HG03521 (cell line): Measurements from ENCODE around the gene NELFE.
A peak's percentile ranks its signal among the peaks of the same experiment; 100 is the strongest.

Experiments
- ATAC-seq: cut with Tn5 transposase; IDR thresholded peaks from one replicate; pipeline ENCODE4 v1.9.1; 2021; ENCODE audit warnings: mild to moderate bottlenecking, moderate library complexity; ENCODE audit not compliant: unreplicated experiment

Gene NELFE

DNA sequence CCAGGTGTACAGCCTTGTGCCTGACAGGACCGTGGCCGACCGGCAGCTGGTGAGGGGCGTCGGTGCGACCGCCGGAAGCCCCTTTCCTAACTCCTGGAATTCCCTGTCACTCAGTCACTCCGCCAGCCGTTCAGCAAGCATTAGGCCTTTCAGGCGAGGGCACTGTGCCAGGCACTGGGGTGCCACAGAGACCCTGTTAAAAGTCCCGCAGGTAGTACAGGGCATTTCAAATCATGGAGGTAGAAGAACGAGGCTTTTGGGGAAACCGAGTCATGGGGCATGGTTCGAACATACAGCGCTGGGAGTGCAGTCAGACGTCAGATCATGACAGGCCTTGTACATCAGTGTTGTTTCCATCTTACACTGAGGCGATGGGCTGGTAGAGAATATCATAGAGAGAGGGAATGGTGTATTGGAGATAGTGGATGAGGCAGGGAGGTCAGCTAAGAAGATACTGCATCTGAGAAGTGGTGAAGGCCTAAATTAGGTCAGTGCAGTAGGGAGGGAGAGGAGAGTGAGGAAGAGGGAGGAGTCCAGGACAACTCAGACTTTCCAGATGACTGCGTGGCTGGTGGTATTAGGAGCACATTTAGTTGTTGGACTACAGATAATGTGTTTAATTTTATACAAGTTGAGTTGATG is 14.1 kb upstream of the NELFE start:
- no peak for ATAC-seq

DNA sequence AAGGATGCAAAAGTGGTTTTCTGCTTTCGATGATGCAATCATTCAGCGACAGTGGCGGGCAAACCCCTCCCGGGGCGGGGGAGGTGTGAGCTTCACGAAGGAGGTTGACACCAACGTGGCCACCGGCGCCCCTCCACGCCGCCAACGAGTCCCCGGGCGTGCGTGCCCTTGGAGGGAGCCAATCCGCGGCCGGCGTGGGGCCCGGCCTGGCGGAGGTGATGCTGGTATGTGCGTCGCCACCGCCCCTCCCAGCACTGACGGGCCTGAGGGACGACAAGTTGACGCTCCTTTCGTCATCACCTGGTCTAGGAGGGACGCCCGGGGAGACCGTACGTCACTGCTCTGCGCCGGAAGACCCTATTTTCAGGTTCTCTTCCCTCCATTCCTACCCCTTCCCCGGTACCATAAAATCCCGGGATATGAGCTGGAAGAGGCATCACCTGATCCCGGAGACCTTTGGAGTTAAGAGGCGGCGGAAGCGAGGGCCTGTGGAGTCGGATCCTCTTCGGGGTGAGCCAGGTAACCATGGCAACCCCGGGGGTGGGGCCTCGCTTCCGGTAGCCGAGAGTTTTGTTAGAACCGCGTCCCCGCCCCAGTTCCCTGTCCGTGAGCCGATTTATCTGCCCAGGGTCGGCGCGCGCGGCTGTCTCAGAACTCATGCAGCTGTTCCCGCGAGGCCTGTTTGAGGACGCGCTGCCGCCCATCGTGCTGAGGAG is 13.4 kb upstream of the NELFE start, which contains the start of gene DXO:
TSS of gene DXO (minus strand) at position 146 of the 716 bp plus-strand sequence. CDS start 463 bp downstream, outside the sequence.
- ATAC-seq: peak; percentile 88

DNA sequence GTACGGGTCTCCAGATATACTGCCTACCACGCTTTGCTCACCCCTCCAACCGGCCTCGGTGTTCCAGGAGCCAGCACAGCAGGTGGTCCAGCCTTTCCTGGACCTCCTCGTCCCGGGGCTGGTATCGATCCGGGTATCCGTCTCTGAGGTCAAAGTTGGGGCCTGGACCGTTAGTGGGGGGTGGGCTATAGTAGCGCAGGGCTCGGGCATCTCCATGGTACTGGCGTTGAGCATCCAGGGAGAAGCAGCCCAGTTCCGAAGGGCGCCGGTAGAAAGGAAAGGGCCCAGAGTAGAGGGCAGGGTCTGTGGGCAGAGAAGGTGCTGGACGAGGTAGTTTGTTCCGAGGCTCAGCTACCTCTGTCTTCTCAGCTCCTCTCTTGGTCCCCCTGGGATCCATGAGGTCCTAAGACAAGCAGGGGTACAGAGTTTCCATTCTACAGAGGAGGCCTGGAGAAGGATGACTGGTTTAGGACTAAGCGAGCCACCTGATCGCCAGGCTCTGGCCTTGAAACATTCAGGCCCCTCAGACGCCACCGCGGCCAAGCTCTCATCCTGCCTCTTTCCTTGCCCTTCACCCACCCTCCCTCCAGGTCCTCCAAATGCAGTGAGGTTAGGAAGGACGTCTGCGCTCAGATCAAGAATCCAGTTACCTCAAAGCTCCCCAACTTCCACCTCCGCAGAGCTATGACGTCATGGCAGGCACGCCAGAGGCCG is 12.7 kb upstream of the NELFE start:
- no peak for ATAC-seq

DNA sequence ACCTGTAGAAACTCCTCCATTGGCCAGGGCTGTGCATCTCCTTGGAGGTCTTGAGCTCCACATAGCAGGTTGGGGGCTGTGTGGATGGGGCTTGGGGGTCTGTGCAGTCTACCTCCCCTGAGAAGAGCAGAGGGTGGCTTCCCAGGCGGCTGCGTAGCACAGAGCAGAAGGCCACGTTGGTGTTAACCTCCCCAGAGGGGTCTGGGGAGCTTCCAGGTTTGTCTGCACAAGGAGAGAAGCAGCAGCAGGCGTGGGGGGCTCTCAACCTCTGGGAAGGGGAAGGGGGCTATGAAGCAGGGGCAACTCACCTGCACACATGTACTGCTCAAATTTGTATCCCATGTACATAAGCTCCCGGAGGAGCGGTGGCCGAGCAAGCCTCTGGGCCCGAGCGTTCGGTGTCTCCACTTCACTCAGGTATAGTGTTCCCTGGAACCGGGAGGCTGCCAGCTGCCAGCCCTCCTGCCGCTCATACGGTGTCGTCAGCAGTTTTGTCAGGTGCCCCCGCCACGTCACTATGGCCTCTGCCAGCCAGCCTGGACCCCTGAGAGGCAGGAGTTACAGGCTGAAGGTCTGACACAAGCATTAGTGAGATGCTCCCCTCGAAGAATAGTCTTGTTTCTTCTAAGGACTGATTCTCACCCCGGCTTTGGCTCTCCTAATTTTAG is 12.0 kb upstream of the NELFE start:
- no peak for ATAC-seq

DNA sequence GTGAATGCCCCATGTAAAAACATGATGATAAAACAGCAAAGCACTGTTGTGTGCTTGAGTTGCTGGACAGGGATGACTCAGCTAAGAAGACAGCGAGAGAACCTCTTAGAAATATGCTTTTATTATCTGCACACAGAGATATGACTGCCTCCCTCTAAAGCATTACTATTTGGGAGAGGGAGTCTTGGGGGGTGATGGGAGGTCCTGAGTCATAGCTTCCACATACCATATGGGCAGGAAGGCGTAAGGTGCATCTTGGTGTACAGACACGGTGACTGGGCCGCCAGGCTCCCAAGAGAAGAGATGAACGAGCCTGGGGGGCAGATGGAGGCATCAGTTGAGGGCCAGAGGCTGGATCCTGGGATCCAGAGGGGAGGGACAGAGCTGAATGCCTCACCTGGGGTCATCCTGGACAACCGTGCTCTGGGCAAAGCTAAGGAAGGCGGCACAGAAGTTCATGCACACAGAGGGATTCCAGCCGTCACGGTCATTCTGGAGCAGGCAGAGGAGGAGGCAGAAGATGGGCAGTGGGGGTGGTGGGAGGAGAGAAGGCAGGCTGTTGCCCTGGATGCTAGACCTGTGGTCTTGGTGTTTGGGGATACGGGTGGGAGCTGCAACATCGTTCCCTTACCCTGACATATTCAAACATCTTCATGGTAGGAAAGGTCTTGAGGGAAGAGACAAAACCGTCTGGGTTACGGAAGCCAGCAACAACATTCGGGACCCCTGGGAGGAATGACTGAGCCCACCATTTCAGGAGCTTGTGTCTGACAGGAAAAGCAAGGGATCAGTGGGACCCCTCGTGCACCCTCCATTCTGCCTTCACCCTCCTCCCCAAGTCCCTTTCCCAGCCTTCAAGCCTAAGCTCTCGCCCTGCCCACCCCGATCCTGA is 11.2 kb upstream of the NELFE start:
- no peak for ATAC-seq

DNA sequence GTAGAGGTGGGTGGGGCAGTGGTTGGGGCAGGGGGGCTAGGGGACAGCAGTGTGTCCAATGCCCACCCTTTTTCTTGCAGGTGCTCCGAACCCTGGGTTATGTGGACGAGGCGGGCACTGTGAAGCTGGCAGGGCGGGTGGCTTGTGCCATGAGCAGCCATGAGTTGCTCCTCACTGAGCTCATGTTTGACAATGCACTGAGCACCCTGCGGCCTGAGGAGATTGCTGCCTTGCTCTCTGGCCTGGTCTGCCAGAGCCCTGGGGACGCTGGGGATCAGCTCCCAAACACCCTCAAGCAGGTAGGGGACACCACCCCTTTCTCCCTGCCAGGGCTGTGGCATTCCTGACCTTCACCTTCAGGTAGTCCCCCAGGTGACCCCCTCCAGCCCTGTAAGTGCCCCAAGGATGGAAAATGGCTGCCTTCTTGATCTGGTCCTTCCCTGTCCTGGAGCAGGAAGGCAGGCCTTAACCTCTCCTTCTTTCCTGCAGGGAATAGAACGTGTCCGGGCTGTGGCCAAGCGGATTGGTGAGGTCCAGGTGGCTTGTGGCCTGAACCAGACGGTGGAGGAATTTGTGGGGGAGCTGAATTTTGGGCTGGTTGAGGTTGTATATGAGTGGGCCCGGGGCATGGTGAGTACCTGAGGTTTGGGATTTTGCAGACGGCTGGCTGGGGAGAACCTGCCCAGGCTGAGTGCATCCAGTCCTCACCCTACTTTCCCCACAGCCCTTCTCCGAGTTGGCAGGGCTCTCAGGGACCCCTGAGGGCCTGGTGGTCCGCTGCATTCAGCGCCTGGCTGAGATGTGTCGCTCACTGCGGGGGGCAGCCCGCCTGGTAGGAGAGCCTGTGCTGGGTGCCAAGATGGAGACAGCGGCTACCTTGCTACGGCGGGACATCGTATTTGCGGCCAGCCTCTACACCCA is 10.3 kb upstream of the NELFE start:
- ATAC-seq: no peak

DNA sequence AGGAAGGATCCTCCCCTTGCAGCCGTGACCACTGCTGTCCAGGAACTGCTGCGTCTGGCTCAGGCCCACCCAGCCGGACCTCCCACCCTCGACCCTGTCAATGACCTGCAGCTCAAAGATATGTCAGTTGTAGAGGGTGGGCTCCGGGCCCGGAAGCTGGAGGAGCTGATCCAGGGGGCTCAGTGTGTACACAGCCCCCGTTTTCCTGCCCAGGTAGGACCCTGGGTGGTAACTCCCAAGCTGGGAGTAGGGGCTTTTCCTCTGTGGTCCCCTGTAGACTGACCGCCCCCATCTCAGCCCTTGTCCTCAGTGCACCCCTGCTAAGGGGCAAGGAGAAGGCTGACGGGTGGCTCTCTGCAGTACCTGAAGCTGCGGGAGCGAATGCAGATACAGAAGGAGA is 9.6 kb upstream of the NELFE start:
- no peak for ATAC-seq

DNA sequence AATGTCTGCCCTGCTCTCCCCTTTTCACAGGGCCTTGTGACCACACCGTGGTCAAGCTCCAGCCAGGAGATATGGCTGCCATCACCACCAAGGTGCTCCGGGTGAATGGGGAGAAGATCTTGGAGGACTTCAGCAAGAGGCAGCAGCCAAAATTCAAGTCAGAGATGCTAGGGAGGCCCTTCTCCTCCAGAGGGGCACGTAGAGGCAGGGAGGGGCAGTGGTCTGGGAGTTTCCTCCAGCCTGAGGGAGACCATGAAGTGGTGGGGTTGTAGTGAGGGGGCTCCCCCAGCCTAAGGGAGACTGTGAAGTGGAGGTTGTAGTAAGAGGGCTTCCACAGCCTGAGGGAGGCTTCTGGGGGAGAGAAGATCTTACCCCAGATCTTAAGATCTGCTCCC is 9.2 kb upstream of the NELFE start:
- no peak for ATAC-seq

DNA sequence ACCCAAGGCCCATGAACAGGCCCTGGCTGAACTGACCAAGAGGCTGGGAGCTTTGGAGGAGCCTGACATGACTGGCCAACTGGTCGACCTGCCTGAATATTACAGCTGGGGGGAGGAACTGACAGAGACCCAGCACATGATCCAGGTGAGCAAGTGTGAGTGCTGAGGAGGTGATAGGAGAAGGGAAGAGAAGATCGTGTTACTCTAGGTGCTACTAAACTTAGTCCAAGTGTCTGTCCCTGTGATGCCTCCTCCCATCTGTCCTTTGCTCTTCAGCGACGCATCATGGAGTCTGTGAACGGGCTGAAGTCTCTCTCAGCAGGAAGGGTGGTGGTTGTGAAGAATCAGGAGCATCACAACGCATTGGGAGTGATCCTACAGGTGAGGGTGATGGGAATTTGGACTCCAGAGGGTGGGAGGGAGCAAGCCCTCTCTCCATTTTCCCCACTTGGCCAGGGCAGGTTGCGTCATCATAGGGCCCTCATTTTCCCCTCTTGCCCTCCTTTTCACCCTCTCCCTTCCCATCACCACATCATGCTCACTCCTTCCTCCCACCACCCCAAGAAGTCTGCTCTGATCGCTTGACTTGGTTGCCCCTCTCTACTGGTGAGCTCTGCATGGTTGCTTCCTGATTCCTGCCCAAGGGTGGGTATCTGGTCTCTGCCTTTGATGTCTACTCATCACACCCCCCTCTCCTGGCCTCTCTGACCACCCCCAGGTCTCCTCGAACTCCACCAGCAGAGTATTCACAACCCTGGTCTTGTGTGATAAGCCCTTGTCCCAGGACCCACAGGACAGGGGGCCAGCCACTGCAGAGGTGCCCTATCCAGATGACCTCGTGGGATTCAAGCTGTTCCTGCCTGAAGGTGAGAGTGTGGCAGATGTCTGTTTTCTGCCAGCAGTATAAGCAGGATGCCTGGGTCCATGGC is 8.5 kb upstream of the NELFE start:
- no peak for ATAC-seq

DNA sequence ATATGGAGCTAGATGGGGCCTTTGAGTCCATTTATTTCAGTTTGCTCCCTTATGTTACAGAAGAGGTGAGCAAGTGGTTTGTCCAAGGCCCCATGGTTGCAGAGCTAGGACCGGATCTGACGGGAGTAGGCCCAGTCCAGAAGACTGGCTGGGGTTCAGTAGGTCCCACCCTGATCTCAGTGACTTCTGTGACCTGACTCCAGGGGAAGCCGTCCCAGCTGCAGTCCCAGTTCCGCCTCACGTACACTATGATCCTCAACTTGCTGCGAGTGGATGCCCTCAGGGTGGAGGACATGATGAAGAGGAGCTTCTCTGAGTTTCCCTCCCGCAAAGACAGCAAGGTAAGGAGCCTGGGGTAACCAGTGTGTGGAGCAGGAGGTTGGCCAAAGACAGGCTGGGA is 7.7 kb upstream of the NELFE start:
- no peak for ATAC-seq

DNA sequence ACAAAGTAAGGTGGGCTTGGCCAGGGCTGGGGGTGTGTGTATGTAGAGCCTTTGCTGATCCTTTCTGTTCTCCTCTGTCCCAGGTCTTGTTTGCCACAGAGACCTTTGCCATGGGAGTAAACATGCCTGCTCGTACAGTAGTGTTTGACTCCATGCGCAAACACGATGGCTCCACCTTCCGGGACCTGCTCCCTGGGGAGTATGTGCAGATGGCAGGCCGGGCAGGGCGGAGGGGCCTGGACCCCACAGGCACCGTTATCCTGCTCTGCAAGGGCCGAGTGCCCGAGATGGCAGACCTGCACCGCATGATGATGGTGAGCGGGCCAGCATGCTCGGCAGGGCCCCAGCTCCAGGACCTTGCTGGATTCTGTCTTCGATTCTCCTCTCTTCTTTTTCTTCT is 6.9 kb upstream of the NELFE start:
- no peak for ATAC-seq

DNA sequence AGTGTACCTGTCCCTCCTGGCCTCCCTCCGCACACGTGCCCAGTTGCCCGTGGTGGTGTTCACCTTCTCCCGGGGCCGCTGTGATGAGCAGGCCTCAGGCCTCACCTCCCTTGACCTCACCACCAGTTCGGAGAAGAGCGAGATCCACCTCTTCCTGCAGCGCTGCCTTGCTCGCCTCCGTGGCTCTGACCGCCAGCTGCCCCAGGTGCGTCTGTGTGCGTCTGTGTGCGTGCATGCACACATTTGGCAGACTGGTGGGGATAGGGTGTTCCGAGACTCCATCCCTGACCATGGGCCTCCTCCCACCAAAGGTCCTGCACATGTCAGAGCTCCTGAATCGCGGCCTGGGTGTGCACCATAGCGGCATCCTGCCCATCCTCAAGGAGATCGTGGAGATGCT is 5.2 kb upstream of the NELFE start:
- ATAC-seq: no peak

DNA sequence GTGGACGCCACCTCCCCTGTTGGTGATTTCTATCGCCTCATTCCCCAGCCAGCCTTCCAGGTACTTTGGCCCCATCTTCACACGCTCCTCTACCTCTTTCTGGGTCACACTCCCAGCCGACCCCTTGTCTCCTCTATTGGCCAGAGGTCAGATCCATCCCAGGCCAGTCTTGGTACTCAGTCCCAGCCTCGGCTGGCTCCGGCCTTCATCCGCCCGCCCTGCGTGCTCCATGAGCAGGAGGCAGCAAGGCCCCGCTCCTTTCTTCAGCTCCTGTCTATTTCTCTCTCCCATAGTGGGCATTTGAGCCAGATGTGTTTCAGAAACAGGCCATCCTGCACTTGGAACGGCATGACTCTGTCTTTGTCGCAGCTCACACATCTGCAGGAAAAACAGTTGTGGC is 2.8 kb upstream of the NELFE start:
- no peak for ATAC-seq

DNA sequence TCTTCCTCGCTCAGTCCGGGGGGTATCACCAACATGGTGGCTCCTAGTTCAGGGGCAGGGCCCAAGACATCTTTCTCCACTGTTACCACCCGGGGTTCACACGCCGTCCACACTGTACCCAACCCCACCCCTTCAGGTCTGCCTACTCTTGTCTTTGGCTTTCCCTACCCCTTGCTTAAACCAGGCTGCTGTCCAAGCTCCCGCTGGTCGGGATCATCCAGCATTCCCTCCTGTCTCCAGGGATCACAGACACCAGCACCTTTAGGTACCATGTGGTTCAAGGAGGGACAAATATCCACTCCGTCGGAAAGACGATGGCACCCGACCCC is 395 bp downstream of the NELFE start:
- no peak for ATAC-seq

DNA sequence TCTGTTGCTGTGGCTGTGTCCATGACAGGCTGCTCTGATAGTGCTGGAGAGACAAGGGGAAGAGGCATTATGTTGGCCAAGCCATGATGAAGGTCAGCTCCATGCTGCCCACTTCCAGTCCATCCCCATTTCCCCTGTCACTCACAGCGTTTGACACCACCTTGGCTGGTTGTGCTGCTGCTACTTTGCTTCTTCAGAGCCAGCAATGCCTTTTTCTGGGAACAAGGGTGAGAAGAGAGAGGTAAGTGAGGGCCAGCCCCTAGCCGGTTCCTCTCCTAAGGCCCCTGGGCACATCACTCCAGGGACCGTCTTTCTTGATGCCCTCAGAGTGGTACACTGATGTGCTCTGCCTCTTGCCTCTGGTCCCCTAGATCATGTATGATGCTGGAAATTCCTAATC is 2.0 kb downstream of the NELFE start:
- ATAC-seq: no peak

DNA sequence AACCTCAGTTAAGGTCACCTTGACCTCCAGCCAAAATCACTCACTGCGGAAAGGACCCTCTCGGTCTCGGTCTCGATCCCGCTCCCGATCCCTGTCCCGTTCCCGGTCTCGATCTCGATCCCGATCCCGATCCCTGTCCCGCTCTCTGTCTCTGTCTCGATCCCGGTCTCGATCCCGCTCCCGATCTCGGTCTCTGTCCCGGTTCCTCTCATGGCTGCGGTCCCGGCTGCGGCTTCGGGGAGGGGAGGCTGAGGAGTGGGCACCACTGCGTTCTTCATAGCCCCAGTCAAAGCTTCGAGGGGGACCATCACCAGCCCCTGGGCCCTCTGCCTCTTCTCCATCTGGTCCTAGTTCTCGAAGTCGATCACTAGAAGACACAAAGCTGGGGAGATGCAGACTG is 4.3 kb downstream of the NELFE start:
- ATAC-seq: no peak

DNA sequence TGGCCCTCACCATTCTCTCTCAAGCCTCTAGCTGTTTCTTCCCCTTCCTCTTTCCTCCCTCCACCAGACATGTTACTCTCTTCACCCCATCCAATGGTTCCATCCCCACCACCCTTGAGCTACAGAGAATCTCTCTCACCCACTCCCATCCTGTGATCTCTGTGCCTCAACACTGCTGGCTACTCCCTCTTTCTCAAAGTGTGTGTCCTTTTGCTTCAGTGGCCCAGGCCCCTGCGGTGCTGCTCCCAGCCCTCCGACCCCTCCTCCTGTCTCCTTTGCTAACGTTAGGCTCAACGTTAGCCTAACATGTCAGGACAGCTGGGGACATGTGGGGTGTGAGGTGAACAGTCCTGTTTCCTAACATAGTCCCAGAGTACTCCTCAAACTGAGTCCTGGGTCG is 5.9 kb downstream of the NELFE start:
- no peak for ATAC-seq

DNA sequence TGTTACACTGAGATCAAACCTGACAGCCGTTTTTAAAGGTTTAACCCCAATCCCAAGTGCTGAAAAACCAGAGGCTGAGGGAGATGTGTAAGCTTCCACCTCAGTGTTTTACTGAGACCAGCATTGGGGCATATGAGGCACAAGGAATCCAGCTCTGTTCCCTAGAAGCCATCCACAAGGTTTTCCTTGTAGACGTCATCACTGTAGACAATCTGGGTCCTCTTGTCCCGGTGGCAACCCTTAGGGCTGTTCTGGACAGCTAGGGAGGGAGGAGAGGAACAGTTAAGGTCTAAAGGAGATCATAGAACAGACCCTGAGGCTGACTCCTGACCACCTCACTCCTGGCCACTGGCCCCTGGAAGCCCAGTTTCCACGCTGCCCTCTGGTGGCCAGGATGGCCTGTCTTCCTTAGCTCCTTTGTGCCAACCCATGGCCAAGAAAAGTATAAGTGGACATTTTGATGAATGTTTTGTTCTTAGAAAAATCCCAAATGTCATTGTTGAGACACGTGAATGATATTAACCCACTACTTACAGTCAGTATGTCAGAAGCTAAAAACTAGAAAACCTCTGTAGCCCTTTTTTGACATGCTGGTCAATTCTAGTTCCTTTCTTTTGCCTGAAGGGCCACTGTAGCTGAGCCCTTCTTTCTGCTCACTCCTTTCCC is 6.5 kb downstream of the NELFE start:
- ATAC-seq: no peak
